ENCODE measurements around the gene YBEY.

The YBEY gene

DNA sequence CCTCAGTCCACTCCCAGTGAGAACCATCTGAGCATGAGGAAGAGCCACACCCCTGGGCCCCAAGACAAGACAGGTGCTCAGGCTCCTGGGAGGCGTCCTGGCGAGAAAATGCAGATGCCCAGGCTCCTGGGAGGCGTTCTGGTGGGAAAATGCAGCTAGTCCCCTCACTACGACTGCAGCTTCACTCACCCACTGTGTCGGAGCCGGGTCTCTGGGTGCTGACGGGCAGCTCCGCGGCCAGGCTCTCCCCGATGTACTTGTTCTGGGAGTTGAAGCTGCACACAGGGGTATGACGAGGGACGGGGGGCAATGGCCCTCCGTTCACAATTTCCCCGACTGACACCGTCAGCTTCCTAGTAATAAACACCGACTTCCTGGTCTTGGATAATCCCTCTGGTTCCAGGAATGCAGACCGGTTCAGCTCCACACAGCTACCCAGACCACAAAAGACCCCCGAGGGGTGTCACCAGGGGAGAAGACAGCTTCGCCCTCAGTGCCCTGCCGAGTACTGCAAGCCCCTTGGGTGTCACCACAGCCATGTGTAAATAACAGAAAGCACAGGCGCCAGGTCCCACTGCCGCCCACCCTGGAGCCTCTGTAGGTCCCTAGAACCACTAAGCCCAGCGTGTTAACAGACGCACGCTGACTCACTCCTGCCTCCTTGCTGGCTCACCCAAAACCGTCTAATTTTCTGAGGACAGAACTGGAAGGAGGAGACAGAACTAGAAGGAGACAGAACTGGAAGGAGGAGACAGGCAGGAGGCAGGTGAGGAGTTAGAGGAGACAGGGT lies 20.2 kb upstream of the YBEY start:
- DNase-seq: no peak

DNA sequence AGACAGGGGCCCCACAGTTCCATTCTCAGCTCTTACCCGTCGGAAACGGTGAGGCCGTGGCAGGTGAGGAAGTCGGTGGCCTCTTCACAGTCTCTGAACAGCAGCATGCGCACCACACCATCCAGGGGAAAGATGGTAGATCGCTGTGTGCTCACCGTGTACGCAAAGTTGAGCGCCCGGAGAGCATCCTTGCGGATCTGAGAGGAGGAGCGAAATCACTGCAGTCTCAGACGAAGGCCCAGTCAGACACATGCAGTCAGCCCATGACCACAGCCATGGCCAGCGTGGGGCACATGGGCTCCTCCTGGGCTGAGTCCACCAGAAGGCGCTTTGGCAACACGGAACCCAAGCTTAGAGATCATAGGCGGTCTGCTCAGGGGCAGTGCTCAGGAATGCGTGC lies 19.2 kb upstream of the YBEY start:
- no peak for DNase-seq

DNA sequence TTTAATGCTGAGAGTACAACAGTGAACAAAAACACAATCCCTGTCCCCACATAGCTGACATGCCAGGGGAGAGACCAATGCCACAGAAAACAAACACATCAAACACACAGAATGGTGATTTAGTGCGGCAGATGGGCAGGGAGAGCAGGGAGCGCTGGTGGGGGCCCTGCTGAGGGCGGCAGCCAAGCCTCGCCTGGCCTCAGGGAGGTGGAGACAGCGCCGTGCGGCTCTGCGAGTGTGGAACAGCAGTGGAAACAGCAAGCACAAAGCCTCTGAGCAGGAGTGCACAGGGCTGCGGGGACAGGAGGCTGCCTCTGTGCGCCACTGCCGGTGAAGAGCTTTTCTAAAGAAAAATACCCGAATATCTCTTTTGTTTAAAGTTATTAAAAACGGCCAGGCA lies 17.8 kb upstream of the YBEY start:
- no peak for DNase-seq

- DNase-seq: no peak
Measured at GRCh38 chr21:46269466-46269865, 16.7 kb upstream of the YBEY start.

- no peak for DNase-seq
Measured at GRCh38 chr21:46273341-46273740, 12.8 kb upstream of the YBEY start.

- no peak for DNase-seq
Measured at GRCh38 chr21:46274797-46275390, 11.2 kb upstream of the YBEY start.

GRCh38 chr21:46284077-46284644 lies 2.0 kb upstream of the YBEY start:
- no peak for DNase-seq

DNA sequence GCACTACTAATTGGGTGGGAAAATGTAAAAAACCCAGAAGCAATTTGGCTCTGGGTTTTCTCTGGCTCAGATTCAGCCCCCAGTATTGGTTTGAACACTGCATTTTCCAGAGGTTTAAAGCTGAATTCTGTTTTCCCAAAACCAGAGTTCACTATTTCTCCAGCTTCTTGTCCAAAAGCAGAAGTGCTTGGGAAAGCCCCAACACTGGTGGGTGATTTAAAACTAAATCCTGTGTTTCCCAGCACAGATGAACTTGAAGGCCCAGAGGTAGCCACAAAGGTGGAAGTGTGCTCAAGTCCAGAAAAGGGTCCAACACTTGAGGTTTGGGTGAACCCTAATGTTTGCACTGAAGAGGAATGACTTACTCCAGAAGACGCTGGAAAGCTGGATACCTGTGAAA lies 1.4 kb upstream of the YBEY start:
- DNase-seq: no peak

DNA sequence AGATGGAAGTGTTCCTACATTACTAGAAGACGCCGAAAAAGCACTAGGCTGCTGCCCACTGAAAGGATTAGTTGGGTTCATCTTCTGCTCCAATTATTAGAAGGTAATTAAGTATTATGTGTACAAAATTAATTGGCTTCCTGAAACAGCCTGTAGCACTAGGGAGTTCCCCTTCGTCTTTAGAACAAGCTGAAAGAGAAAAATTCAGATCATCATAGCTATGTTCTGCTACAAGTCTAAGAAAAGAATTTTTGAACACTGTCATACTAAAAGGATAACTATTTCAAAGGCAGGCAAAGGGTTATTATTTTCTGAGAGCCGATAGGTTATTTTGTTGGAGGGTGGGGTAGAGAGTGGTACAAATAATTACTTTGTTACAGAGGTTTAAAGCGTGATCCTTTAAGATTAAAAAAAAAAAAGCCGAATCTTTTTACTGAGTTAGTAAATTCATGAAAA lies 908 bp upstream of the YBEY start, which contains the start of gene MCM3AP:
MCM3AP (minus strand) TSS at position 406 of the 456 bp plus-strand sequence; CDS start at position 81, 325 bp downstream.
- DNase-seq: no peak

DNA sequence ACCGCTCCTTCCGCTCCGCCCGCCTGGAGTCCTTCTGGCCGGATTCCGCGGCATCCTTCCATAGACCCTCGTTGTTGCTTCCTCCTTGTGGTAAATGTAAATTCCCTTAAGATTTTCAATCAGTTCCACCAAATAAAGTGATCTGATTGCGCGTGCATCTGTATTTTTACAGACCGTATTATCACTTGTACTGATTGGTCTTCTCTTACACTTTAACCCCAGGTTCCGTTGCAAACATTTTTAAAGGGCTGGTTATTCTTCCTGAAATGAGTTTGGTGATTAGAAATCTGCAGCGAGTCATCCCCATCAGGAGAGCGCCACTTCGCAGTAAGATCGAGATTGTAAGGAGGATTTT lies 483 bp downstream of the YBEY start:
- no peak for DNase-seq

DNA sequence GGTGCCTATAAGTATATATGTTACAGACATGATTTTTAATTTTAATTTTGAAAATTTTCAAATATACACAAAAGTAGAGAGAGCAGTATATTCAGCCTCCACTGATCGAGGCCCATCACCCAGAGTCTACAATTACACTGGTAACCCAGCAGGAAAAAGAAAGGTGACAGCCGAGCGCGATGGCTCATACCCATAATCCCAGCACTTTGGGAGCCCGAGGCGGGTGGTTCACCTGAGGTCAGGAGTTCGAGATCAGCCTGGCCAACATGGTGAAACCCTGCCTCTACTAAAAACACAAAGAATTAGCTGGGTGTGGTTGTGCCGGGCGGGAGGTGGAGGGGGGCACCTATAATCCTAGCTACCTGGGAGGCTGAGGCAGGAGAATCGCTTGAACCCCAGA lies 1.4 kb downstream of the YBEY start:
- DNase-seq: no peak

GRCh38 chr21:46289655-46290179 lies 3.6 kb downstream of the YBEY start:
- no peak for DNase-seq

DNA sequence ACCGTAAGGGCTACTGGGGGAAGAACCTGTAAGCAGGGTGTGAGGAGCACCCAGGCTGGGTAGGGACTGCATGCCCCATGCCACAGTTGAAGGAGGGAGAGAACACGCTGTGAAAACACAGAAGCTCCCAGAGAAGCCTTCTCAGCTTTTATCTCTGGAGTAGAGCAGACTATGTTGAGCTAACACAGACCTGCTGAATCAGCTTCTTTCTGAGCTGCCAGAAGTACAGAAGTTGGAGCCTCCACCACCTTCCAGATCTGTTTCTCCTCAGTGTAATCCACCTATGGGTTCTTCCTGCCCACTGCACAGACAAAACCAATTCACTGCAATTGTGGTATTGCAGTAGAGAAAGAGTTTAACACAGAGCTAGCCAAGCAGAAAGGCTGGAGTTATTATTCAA lies 5.4 kb downstream of the YBEY start:
- no peak for DNase-seq

DNA sequence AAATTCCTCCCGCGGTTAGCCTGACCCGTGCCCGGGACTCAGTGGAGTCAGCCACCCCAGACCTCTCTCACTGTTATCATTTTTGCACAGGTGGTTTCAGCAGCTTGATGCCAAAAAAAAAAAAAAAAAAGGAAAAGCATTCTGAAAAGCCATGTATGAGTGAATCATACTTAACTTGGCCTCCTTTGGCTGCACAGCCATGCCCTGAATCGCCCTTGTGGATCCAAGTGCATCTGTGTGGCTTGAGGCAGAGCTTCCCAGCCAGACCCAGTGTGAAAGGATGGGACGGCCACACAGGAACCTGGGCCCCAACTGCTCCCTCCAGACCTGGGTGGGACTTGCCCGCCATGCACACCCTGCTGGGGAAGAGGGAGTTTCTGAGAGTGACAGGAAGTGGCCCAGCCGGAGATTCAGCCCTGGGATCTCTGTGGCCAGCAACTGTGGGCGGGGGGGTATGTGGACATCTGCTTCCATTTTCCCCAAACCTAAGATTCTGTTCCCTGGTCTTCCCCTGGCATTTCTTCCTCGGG lies 8.6 kb downstream of the YBEY start:
- no peak for DNase-seq

DNA sequence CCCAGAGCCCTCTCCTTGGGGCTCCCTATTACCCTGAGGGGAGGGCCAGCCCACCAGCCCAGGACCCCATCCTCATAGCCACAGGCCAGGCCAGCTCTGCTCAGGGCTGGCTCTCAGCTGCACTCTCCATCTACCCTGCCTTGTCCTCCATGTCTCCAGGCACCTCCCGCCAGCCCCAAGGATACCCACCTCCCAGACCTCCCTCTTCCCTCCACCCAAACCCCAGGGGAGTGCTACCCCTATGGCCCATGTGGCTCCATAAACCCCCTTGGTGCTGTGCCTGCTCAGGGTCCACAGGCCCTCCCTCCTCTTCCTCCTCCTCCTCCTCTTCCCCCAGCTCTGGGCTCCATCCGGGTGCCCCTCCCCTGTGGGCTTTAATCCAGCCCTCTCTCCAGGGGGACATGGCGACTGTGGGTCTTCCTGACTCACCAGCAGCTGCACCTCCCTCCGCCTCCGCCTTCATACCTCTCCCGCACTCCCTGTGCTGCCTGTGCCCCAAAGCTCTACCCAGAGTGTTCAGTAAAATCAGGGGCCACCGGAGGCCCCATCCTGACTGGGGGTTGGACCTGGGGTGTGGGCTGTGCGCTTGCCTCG lies 9.1 kb downstream of the YBEY start:
- DNase-seq: no peak

- DNase-seq: peak; percentile 81
Measured at GRCh38 chr21:46295996-46296752, 10.0 kb downstream of the YBEY start.

GRCh38 chr21:46297338-46298271 lies 11.5 kb downstream of the YBEY start:
- DNase-seq: peak; percentile 39

GRCh38 chr21:46299167-46299566 lies 13.0 kb downstream of the YBEY start:
- DNase-seq: no peak

GRCh38 chr21:46301759-46302158 lies 15.6 kb downstream of the YBEY start:
- DNase-seq: no peak

- no peak for DNase-seq
Measured at GRCh38 chr21:46304437-46304836, 18.3 kb downstream of the YBEY start.

- no peak for DNase-seq
Measured at GRCh38 chr21:46304955-46305354, 18.8 kb downstream of the YBEY start.

Measured in CD4-positive, alpha-beta T cell treated with Interleukin-6 for 4 hours (primary cell).